ENCODE data around the gene PLTP.
A peak's percentile ranks its signal among the peaks of the same experiment; 100 is the strongest.
"Not testable (repeated sequence)": the region's sequence is repeated elsewhere in the genome, so short reads cannot be mapped to it uniquely, and the experiment has no call there.

The PLTP gene

DNA sequence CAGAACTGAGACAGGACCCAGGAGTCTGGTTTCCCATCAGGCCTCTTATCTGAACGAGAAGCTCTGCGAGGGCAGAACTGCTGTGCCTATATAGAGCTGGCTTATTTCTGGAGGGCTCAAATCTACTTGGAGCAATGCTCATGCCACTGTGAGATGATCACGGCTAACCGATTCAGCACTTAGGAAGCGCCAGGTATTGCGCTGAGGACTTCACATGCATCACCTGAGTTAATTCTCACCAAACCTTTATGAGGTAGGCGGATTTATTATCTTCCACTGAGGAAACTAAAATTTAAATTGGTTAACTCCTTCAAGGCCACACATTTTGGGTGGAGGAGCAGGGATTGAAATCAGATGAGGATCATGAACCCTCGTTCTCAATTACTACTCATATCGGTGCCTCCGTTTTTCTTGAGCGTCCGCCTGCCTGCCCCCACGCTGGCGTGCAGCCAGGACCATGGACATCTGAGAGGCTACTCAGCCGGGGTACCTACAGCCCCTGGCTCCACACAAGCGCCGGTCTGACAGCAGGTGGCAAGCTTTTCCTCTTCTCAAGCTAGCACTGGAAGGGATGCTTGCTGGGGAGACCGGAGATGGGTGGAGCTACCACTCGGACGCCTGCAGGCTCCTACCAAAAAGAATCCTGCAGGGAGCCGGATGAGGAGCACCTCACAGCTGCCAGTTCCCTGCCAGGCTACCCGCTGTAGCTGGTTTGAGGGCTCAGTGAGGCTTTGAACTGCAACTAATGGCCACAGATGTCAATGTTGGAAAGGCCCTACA is 21.5 kb upstream of the PLTP start:
- peak; percentile 71 for TF ChIP-seq CTCF (conservative IDR thresholded peaks at IDR 0.05)
- H3K27ac ChIP-seq: peak overlapping the region; percentile 100

DNA sequence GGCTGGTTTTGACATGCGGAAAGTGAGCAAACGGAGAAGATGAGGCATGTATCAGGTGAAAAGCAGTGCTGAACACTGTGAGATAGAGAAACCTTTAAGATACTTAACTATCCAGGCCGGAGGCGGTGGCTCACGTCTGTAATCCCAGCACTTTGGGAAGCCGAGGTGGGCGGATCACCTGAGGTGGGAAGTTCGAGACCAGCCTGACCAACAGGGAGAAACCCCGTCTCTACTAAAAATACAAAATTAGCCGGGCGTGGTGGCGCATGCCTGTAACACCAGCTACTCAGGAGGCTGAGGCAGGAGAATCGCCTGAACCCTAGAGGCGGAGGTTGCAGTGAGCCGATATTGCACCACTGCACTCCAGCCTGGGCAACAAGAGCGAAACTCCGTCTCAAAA is 19.7 kb upstream of the PLTP start:
- H3K27ac ChIP-seq: not testable (repeated sequence)

GRCh38 chr20:45927071-45927878 is 15.3 kb upstream of the PLTP start:
- no peak for TF ChIP-seq CTCF (conservative IDR thresholded peaks at IDR 0.05)
- H3K27ac ChIP-seq: no peak overlapping the region

DNA sequence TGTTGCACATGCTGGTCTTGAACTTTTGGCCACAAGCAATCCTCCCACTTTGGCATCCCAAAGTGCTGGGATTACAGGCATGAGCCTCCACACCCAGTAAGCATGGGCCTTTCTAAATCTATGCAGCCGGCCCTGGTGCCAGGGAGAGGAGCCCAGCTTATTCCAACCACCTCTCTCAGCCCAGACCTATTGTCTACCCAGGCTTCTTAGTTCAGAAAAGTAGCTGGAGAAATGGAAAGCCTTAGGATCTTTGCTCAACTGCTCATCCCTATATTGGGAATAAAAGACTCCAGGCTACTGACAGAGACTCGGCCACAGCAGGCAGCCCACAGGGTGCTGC is 14.7 kb upstream of the PLTP start:
- no peak for TF ChIP-seq CTCF (conservative IDR thresholded peaks at IDR 0.05)
- H3K27ac ChIP-seq: no peak overlapping the region

- H3K27ac ChIP-seq: no peak overlapping the region
- no peak for TF ChIP-seq CTCF (conservative IDR thresholded peaks at IDR 0.05)
Observed at GRCh38 chr20:45925821-45926506, 14.0 kb upstream of the PLTP start.

DNA sequence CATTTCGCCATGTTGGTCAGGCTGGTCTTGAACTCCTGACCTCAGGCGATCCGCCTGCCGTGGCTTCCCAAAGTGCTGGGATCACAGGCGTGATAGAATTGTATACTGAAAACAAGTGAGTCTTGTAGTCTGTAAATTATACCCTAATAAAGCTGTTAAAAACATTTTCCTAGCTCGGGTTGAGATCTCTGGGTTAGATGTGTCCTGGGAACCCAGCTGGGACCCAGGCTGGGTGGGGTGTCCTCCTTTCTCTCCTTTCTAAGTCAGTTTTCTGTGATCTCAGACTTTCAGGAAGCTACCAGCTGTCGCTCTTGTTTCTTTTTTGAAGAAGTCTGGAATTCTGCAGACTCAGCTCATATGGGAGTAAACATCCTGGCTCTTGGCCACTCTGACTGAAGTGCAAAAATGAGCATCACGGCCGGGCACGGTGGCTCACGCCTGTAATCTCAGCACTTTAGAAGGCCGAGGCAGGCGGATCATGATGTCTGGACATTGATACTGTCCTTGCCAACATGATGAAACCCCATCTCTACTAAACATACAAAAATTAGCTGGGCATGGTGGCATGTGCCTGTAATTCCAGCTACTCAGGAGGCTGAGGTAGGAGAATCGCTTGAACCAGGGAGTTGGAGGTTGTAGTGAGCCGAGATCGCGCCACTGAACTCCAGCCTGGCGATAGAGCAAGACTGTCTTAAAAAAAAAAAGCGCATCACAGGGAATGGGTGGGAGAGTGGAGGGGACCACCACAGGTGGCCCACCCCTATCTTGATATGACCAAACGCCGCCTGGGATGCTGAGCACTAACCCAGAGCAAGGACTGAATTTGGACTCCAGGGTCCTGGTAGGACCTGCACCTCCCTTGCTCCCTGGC is 12.7 kb upstream of the PLTP start:
- H3K27ac ChIP-seq: no peak overlapping the region
- no peak for TF ChIP-seq CTCF (conservative IDR thresholded peaks at IDR 0.05)

- no peak for TF ChIP-seq CTCF (conservative IDR thresholded peaks at IDR 0.05)
- H3K27ac ChIP-seq: no peak overlapping the region
Observed at GRCh38 chr20:45921337-45922189, 9.6 kb upstream of the PLTP start.

All from VCaP (cell line).